GM18508 (cell line): ENCODE measurements around the gene RANBP3.
"Not testable (repeated sequence)": the region's sequence is repeated elsewhere in the genome, so short reads cannot be mapped to it uniquely, and the experiment has no call there.

Experiments used
- ATAC-seq: cut with Tn5 transposase; IDR thresholded peaks from one replicate; pipeline ENCODE4 v1.9.1; 2021; ENCODE audit warnings: moderate number of reproducible peaks; ENCODE audit not compliant: insufficient read depth, unreplicated experiment

The RANBP3 gene

GRCh38 chr19:5977785-5978605 lies at the start of gene RANBP3:
RANBP3 (minus strand) TSS chr19:5978140; CDS start chr19:5978082, 58 bp downstream.
- peak; percentile 74 for ATAC-seq

- ATAC-seq = no peak
Observed at GRCh38 chr19:6026390-6027227, 48.7 kb upstream of the RANBP3 start.

GRCh38 chr19:6024756-6025155 lies 46.8 kb upstream of the RANBP3 start:
- ATAC-seq = not testable (repeated sequence)

- ATAC-seq = no peak
Observed at GRCh38 chr19:6023936-6024335, 46.0 kb upstream of the RANBP3 start.

- ATAC-seq = no peak
Observed at GRCh38 chr19:6023085-6023682, 45.2 kb upstream of the RANBP3 start.

- no peak for ATAC-seq
Observed at GRCh38 chr19:6022570-6023064, 44.7 kb upstream of the RANBP3 start.

GRCh38 chr19:6021878-6022569 lies 44.1 kb upstream of the RANBP3 start:
- no peak for ATAC-seq

GRCh38 chr19:6020972-6021805 lies 43.2 kb upstream of the RANBP3 start:
- no peak for ATAC-seq

GRCh38 chr19:6020166-6020882 lies 42.4 kb upstream of the RANBP3 start:
- ATAC-seq = no peak

- no peak for ATAC-seq
Observed at GRCh38 chr19:6018786-6019185, 40.8 kb upstream of the RANBP3 start.

GRCh38 chr19:6017576-6017975 lies 39.6 kb upstream of the RANBP3 start:
- no peak for ATAC-seq

GRCh38 chr19:6015841-6016545 lies 38.1 kb upstream of the RANBP3 start:
- no peak for ATAC-seq

- ATAC-seq = no peak
Observed at GRCh38 chr19:6014551-6015135, 36.7 kb upstream of the RANBP3 start.

- no peak for ATAC-seq
Observed at GRCh38 chr19:6012426-6013170, 34.7 kb upstream of the RANBP3 start.

- ATAC-seq = no peak
Observed at GRCh38 chr19:6011794-6012193, 33.9 kb upstream of the RANBP3 start.

- no peak for ATAC-seq
Observed at GRCh38 chr19:6011206-6011605, 33.3 kb upstream of the RANBP3 start.

GRCh38 chr19:6010107-6010506 lies 32.2 kb upstream of the RANBP3 start:
- ATAC-seq = no peak
